ENCODE measurements around the gene TP73.

Gene TP73

DNA sequence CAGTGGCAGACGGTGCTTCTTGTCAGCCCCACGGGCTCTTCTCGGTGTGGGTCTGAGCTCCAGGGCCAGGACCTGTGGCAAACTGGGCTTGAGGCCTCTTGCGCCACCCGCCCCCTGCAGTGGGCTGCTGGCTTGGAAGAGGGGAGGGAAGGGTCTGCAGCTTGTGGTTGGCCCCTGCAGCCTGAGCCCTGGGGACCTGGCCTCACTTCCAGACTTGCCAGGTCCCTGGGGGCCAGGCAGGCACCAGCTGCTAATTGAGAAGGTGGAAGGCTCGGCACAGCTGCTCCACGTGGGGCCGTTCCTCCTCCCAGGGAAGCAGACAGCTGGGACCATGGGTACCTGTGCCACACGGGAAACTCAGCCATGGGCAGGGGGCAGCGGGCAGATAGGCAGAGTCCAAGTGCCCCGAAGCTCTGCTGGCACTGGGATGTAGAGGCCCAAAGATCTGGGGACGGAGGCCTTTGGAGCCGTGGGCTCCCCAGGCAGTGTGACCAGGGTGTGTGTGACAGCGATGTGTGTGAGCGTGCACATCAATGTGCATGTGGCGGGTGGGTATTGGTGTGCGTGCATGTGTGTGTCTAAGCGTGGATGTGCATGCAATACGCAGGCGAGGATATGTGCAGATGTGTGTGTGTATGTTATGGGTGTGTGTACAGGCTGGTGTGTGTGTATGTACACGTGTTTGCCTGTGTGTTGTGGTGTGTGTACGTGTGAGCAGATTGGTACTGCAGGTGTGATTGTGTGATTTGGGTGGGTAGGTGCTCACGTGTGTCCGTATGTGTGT is 39.3 kb downstream of the TP73 start:
- DNase-seq, result peak; percentile 36

DNA sequence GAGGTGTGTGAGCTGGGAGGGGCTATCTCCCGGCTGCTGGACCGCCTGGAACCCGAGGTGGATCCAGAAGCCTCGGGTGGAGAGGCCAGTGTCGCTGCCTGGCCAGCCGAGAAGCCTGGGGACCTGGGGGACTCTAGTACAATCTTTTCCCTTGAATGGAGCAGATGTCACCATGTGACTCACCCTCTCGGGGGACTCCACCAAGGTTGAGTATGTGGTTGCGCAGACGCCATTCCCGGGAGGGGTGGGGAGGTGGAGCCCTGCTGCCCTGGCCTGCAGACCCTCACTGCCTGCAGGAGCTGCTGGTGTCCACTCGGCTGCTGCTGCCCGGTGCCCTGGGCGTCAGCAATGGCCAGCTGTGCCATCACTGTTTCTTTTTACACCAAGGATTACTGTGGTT is 40.3 kb downstream of the TP73 start:
- peak; percentile 50 for DNase-seq

DNA sequence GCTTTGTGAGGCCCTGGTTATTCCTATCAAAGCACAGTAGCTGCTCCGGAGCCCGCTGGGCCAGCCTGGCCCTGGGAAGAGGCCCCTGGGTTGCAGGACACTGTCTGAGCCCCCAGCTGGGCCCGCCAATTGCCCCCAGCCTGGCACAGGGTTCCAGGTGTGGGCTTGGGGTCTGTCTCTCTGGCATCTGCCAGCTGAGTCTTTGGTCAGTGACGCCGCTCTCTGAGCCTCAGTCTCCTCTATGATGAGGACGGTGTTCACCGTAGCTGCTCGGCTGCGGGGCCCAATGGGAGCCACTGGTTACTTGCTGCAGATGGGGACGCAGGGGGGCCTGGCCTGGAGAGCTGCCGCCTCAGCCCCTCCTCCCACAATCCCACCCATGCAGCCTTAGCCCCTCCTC is 41.0 kb downstream of the TP73 start:
- no peak for DNase-seq

DNA sequence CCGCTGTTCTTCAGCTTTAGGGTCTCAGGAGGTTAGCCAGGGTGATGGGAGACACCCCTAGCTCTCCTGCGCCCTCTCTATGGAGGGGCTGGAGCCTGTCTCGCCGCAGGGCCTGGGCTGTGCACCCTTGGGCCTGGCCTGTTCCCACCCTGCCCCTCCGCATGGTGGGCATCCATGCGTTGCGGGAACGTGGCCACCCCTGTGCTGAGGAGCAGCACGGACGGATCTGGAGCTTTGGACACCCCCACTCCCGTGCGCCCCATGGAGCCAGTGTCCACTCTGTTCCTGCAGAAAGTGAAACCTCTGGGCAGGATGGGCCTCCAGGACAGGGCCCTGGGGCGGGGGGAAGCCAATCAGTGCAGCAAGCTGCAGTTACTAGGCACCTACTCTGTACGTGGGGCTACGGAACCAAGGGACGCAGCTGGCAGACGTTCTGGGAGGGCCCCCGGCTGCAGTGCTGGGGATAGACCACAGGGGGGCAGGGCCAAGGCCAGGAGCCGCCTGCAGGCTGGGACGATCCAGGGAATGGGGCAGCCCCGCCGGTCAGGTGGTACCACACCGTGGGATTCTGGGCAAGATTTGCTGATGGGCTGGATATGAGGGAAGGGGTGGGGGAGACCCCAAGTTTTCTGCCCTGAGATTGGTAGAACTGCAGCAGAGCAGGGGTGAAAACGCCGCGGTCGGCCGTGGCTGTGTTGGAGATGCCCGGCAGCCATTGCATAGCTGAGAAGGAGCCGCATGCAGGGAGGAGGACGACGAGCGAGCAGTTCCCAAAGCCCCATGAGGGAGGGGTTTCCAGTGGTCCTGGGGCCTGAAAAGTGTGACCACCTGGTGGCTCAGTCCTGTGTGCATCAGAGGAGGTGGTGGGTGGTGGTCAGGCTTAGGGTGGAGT is 43.3 kb downstream of the TP73 start:
- DNase-seq, result peak; percentile 48

DNA sequence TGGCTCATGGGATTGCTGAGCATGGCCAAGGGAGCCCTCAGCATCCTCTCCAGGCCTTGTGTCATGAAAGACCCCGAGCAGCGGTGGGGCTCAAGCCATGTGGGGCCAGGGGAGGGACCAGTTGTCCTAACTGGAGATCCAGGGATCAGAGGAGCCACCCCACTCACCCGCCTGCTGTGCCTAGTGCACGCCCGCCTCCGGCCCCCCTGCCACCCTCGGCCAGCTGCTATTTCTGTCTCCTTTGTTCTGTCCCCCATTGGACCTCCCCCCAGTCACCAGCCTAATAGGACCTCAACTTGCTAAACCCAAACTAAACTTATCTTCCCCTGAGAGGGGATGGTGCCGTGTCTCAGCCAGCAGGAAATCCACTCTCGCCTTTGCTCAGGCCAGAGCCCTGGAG is 44.4 kb downstream of the TP73 start:
- no peak for DNase-seq

DNA sequence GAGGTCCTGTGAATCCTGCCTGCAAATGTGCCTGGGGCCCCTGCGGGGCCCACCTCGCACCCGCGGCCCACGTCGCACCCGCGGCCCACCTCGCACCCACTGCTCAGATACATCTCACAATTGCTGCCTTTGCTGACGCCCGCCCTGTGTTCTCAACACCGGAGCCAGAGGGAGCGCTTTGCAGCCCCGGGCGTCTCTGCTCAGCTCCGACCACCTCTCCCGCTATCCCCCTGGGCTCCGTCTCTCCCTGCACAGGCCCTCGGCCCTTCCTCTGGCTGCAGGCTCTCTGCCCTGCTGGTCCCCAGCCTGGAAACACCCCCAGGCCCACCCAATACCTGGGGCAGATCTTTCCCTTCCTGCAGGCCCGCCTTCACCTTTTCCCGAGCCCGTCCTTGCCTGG is 44.8 kb downstream of the TP73 start:
- DNase-seq, result no peak

GRCh38 chr1:3697810-3698209 is 45.5 kb downstream of the TP73 start:
- DNase-seq, result peak; percentile 88

- DNase-seq, result no peak
These were observed 46.5 kb downstream of the TP73 start for GRCh38 chr1:3698660-3699408.

DNA sequence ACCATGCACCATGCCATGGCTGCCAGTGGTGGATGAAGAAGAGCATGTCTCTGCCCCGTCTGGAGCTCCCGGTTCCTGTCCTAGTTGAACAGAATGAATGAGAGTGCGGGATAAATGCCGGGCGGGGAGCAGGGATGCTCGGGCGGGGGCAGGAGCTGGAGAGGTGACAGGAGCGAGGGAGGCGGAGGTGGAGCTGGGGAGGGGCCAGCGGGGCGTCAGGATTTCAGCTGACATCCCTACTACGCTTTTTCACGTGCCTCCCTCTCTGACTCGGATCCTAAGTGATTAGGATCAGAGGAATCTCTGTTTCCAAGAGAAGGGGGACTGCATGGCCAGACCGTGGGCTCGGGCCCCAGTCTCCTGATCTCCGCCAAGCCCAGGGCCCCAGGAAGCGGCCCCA is 47.3 kb downstream of the TP73 start:
- no peak for DNase-seq

- DNase-seq, result no peak
These were observed 48.3 kb downstream of the TP73 start for GRCh38 chr1:3700631-3701030.

- no peak for DNase-seq
These were observed 50.2 kb downstream of the TP73 start for GRCh38 chr1:3702528-3702927.

DNA sequence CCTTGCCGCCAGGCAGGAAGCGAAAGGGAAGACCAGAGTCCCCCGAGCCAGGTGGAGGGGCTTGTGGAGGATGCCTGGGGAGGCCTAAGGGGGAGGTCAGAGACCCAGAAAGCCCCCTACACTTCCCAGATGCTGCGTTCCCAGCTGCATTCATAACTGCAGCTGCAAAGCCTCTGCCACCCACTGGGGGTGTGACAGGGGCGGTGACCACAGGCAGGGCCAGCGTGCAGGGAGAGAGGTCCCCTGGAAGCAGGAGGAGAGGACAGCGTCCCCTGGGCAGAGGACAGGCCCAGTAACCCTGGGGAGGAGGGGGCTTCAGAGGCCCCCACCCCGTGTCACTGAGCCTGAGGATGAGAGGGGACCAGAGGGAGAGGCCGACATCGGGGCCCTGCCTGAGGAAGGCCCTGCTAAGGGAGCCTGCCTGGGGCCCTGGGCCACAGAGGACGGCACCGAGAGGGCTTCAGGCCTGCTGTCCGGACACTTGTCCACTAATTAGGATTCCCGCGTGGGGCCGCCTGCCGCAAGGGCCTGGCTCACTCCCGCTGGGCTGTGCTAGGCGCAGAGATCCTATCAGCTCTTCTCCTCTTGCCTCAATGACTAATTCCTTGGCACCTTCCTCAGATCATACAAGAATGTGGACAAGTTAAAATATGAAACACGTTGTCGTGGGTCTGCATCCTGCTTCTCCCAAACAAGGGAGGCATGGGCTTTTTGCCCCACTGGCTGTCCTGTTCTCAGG is 50.8 kb downstream of the TP73 start:
- DNase-seq, result no peak

DNA sequence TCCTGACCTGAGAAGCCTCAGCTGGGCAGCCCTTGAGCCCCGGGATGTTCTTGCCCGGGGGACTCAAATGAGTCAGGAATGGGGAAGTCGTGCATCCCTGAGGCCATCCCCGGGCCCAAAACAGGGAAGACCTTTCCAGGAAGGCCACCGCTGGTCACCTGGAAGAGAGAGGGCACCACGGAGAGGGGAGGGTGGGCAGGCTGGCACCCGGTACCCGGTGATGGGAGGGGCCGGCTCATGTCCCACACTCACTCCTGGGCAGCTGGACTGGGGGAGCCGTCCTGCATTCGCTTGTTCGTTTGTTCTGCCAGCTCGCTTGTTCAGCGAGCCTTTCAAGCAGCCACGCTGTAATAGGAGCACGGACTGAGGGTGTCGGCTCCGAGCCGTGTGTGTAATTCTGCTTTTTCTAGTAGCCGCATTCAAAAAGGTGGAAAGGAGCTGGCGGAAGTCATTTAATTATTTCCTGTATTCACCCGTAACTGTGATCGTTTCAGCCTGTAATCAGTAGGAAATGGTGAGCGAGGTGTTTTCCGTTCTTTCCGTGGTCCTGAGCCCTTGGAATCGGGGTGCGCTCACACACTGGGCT is 51.6 kb downstream of the TP73 start:
- no peak for DNase-seq

DNA sequence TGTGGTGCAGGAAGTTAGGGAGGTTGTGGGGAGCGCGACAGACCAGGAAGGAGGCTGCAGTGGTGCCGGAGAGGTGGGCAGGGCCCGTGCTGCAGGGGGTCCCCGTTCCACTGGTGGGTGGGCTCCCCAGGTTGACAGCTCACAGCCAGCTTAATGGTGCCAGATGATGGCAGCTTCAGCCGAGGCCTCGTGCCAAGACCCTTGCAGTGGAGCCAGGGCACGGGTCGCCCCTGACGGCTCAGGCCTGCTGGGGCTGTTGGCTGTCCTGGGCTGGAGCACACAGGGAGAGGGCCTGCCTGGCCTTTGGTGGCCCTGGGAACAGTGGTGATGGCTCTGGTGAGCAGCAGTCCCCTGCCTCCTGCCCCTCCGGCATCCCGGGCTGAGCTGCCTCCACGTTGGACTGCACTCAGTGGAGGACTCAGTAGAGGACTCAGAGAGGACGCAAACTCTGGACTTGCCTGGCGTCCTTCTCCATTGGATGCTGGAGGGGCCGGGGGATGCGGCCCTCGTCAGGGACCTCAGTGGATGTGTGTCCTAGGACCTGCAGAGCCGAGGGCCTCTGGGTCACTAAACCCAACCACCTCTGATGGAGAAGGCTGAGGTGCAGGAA is 53.1 kb downstream of the TP73 start:
- no peak for DNase-seq

DNA sequence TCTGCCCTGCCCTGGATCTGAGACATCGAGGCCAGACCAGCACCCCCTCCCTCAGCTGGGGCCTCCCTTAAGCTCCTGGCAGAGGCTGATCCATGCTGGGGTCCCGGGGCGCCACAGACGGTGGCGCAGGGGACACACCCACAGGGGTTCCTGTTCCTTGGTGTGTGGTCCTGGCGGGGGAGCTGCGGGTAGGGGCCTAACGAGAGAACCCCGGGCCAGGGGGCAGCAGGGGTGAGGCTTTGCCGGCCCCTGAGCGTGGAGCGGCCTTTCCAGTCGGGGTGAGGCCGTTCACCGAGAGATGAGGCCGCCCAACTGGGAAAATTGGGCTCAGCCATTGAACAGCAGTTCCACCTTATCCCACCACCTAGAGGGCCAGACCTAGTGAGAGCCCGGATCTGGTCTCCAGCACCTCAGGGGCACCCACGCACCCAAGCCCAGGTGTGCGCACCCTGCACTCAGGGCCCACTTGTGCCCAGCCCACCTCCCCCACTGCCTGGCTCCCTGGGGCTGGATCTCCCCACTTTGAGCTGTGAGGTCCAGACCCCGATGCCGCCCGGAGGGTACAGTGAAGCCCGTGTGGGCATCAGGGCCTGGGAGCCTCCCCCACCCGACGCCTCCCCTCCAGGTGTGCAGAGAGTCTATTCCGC is 54.5 kb downstream of the TP73 start:
- no peak for DNase-seq

- no peak for DNase-seq
These were observed 55.1 kb downstream of the TP73 start for GRCh38 chr1:3707298-3707938.

- DNase-seq, result no peak
These were observed 55.6 kb downstream of the TP73 start for GRCh38 chr1:3707939-3708328.

DNA sequence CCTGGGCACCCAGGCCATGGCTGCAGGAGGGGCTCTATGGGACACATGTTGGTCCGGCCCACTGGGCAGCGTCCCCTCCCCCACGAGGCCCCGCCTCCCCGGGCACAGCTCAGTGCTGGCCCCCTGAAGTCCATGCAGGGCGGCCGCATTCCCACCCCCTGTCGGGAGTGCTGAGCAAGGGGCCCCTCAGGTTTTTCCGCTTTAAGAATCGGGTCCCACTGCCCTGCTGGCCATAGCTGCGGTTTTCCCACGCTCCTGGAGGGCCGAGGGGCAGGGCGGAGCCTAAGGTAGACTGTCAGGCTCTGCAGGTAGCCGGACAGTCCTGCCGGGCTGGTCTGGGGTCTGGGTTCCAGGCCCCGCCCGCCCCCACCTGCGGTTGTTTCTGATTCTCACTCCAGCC is 56.5 kb downstream of the TP73 start:
- DNase-seq, result no peak

DNA sequence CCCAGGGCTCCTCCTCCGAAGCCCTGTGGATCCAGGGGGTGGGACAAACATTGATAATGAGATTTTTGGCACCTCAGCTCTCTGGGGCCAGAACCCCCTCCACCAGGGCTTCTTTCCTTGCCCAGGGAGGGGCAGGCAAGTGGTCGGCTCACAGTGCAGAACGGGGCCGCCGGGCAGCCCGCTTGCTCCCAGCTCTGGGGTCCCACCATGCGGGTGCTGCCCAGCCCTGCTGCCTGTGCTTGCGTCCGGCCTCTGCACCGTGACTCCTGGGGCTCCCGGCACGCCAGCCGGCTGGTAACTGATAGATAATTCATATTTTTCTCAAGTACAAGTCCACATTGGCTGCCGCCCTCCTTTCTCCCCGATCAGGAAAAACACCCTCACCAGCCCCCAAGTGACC is 57.9 kb downstream of the TP73 start:
- no peak for DNase-seq

DNA sequence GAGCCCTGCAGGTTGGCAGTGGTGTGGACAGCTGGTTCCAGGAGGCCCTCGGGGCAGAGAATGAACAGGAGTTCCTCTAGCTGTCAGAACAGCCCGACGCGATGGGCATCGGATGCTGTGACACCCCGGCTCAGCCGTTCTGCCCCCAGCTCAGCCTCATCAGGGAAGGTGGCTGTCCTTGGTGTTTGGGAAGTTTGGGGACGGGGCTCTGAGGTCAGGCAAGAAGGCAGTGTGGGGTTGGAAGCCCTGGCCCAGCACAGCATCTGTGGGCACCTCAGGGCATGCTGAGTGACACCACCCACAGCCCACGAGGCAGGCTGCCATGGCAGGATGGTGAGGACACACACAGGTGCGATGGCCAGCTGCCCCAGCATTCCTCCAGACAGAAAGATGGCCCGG is 59.1 kb downstream of the TP73 start:
- DNase-seq, result no peak

Data from NCI-H1694 (cell line).